GM12892 (cell line): ENCODE results near the gene CDH9.

Source experiments
- DNase-seq: peaks from one replicate; pipeline ENCODE4 v3.0.0; 2011; ENCODE audit not compliant: insufficient read length
- FAIRE-seq: peaks from 2 replicates; lab custom pipeline; 2011; peaks lifted over from hg19 to GRCh38; lab: Jason Lieb, UNC
- POLR2A ChIP-seq: IDR thresholded peaks from 2 replicates; pipeline ENCODE4 v1.6.1; 2011; ENCODE audit warnings: low read depth, low read length, control low read depth
- POLR2AphosphoS5 ChIP-seq: IDR thresholded peaks from 2 replicates; pipeline ENCODE4 v1.6.1; 2011; ENCODE audit warnings: low read depth, low read length, control low read depth
- TAF1 ChIP-seq: IDR thresholded peaks from 2 replicates; pipeline ENCODE4 v1.6.1; 2011; ENCODE audit warnings: low read depth, mild to moderate bottlenecking, control low read depth, low read length, borderline replicate concordance

CDH9 gene

DNA sequence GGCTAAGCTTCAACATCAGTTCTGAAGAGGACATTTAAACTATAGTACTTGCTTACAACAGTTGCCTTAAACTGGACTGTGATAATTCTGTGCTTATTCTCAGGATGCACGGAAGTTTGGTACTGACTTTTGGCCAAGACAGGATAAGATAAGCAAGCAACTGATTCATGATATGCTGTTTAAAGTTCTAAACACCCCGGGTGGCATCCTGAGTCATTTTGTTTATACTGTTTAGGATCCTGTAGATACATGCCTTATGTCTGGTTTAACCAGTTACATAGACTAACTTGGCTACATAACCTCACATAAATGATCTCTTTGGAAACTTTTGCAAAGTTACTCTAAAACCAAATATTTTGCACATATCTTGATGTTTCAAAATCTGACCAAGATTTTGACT is 95.9 kb downstream of the CDH9 start:
- no peak for FAIRE-seq
- no peak for DNase-seq
- no peak for TF ChIP-seq TAF1
- TF ChIP-seq POLR2A: no peak
- no peak for TF ChIP-seq POLR2AphosphoS5

DNA sequence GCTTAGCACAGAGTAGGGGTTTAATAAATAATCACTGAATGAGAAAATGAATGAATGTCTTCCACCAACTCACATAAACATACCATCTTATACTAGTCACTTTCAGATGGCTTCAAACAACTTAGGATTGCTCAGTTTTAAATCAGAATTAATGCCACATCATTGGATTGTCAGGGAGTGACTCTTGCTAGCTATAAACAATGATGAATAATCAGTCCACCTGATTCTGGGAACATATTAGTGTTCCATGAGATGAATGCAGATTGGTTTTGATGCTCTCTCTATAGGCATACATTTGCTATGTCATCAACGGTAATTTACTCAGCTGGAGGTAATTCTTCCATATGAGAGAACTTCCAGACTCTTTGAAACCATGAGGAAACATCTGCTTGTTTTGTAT is 97.4 kb downstream of the CDH9 start:
- DNase-seq: no peak
- TF ChIP-seq POLR2AphosphoS5 (no peak), TAF1 (no peak), POLR2A (no peak)
- no peak for FAIRE-seq

DNA sequence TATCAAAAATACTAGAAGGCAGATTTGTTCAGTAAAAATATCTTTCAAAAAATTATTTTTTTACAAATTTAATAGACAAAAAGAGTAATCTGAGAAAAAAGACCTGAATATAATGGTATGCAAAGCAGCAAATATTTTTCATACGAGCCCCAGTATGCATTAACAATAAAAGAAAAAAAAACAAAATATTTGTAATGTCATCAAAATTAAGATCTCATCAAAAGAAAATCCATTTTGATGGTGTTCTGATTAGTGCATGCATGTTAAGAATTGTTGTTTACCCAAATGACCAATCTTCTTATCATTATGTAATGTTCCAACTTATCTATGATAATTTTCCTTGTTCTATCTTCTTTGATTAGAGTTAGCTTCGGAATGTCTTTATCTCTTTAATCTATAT is 106.1 kb downstream of the CDH9 start:
- DNase-seq: no peak
- TF ChIP-seq POLR2AphosphoS5: no peak
- no peak for TF ChIP-seq TAF1
- no peak for TF ChIP-seq POLR2A
- no peak for FAIRE-seq

DNA sequence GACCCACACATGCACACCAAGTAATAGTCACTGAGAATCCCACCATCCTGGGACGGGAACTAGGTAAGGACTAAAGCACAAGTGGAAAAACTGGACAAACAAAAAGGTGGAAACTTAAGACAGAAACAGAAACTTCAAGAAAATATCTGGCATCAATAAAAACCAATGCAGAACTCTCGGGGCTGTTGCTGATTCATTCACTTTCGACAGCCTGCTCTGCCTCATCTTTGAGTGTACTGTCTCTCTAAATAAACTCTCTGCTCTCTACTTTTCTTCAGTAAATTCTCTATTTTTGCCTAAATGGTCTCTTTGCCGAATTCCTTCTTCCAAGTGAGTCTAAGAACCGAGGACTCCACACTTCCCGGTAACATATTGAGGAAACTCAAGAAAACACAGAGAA is 116.9 kb downstream of the CDH9 start:
- DNase-seq (no peak), FAIRE-seq (no peak)
- TF ChIP-seq TAF1 (no peak), POLR2AphosphoS5 (no peak), POLR2A (no peak)

DNA sequence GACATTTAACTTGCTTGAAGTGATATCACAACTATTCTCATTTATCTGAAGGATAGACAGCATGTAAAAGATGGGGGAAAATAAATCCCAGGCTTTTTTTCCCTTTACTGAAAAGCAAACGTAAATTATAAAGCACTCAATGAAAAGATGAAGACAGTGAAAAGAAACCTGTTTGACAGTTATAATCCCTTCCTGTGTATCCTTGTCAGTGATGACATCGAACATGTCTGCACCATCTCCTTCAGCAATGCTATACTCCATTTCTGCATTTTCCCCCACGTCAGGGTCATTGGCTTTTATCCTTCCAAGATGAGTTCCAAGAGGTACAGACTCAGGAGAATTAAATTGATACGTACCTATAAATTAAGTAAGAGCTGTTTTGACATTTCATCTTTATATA is 134.9 kb downstream of the CDH9 start:
- FAIRE-seq (no peak), DNase-seq (no peak)
- no peak for TF ChIP-seq TAF1
- no peak for TF ChIP-seq POLR2A
- no peak for TF ChIP-seq POLR2AphosphoS5

DNA sequence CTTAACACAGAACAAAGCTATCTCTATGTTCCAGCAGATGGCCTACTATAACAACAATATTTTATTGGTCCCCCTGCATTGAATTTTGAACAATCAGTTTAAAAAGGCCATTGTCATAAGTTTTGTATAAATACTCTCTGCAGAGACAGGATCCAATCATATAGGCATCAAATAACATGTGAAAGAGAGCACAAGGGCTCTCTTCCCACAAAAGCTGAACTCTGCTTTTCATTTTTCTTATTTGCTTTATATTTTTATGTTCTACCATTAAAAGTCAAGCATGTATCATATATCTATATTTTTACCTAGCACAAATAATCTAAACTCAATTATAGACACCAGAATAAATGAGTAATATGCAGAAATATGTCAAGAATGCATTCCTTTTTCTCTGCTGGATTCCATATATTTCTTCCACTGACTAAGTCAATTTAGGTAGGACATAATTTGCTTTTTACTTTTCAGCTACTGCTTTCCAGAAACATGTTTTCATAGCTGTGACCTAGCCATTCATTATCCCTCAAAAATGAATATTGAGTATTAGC is 143.6 kb downstream of the CDH9 start:
- FAIRE-seq (no peak), DNase-seq (no peak)
- TF ChIP-seq TAF1: no peak
- TF ChIP-seq POLR2AphosphoS5: no peak
- no peak for TF ChIP-seq POLR2A

DNA sequence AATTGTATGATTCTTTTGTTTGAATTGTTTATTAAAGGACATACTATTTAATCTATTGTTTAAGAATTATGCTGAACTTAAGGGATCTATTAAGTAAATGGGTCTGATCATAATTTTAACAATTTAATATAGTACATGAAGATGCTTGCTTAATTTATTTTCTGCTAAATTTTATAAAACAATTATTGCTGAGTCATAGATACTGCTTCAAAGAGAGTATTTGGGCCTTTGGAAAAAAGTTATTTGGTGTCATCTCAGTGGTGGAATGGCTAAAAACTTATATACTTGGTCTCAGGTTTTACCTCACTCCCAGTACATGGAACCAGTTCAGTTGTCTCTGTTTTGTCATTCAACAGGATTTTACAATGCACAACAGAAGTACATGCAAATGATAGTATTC is 145.3 kb downstream of the CDH9 start:
- FAIRE-seq (no peak), DNase-seq (no peak)
- no peak for TF ChIP-seq POLR2AphosphoS5
- no peak for TF ChIP-seq TAF1
- no peak for TF ChIP-seq POLR2A

DNA sequence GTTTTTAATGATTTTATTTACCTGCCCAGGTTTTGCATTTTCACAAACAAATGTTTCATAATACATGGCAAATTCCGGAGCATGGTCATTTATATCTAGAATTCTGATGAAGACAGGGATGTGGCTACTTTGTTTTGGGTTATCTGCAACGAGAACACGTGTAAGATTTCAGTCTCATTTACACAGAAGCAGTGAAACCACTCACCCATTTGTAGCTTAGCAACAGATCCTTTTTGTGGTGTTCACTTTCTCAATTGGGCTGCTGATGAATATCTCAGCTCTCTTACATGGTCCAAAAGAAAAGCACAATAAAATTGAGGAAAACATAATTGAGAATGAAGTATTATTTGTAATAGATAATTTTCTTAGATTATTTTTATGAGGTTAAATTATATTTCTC is 148.6 kb downstream of the CDH9 start:
- no peak for DNase-seq
- TF ChIP-seq POLR2A (no peak), POLR2AphosphoS5 (no peak), TAF1 (no peak)
- no peak for FAIRE-seq

DNA sequence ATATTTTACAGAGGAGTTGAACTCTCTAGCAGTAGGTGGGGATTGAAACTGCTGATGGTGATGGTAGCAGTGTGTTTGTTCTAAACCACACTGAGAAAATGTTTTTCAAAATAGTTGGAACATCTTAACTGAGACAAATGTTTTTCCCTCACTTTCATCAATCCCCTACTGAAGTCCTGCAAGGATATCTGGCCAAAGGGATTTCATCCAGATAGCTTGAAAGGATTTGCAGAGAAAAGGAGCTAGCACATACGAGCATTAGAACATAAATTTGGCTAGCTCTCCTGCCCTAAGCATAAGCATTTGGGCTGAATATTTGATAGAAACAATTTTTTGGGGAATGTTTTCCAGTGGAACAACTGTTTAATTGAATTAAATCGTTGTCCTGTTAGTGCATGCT is 153.9 kb downstream of the CDH9 start:
- FAIRE-seq (no peak), DNase-seq (no peak)
- TF ChIP-seq POLR2A (no peak), TAF1 (no peak), POLR2AphosphoS5 (no peak)

DNA sequence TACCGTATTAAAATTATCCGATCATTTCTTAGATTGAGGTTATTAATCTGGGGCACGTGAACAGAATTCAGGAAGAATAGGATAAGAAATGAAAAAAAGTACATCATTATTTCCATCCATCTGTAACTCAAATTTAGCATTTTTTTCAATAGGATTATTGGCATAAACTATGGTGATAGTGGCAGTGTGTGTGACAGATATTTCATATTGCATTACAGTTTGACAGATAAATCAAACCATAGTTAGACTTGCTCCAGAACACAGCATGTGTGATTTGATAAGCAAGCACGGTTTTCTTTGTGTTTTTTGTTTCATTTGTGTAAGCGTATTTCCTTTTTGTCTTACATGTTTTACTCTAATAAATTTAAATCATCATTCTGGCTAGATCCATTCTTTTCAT is 155.0 kb downstream of the CDH9 start:
- FAIRE-seq (no peak), DNase-seq (no peak)
- TF ChIP-seq TAF1: no peak
- TF ChIP-seq POLR2AphosphoS5: no peak
- TF ChIP-seq POLR2A: no peak

DNA sequence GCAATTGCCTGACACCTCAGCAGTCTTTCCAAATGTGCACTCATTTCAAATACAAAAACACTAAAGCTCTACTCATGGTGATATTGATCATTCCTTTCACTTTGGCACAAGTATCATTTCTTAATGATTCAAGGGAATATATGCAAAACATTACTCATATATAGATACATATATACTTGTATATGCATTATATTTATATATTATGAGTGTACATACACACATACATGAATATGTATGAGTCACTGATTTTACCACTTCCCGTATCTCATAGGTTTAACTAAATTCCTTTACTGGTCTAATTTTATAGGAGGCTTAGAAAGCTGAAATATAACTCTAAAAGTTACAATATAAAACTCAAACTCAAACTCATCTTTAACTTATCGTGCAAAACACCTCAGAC is 156.5 kb downstream of the CDH9 start:
- no peak for TF ChIP-seq TAF1
- no peak for TF ChIP-seq POLR2A
- no peak for TF ChIP-seq POLR2AphosphoS5
- no peak for FAIRE-seq
- no peak for DNase-seq

DNA sequence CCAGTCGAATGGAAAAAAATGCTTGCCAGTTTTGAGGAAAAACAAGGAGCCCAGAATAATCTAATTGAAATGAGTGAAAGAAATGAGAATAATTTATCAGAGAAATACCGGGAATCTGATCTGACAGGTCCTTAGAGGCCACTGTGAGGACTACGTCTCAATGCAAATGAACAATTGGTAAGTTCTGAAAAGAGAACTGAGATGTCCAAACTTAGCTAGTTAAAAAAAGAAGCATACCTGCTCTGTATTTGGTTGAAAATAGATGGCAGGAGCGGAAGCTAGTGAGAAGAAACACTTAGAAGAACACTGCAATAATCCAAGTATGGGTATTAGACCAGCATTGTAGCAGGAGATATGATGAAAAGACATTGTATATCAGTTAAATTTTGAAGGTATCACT is 161.2 kb downstream of the CDH9 start:
- no peak for TF ChIP-seq POLR2AphosphoS5
- no peak for TF ChIP-seq TAF1
- no peak for TF ChIP-seq POLR2A
- no peak for FAIRE-seq
- no peak for DNase-seq

DNA sequence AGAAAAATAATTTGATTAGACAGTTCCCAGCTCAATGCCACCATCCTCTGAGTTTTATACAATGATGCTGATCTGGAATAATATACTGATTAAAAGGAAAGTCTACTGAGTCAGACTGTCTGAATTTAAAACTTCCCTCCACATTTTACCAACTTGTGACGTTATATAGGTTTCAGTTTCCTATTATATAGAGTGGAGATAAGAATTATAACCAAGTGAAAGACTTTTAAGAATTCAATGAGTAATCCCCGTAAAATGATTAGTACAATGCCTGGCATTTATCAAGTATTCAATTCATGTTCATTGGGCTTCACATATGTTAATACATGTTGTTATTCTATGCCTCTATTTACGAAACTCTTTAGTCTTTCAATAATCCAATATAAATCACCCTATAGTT is 166.0 kb downstream of the CDH9 start:
- TF ChIP-seq POLR2A (no peak), POLR2AphosphoS5 (no peak), TAF1 (no peak)
- DNase-seq: no peak
- FAIRE-seq: no peak
